ENCODE results near the gene UQCC3.
"Not testable (repeated sequence)": the region's sequence is repeated elsewhere in the genome, so short reads cannot be mapped to it uniquely, and the experiment has no call there.

GRCh38 chr11:62675415-62675814 lies 3.9 kb downstream of the UQCC3 start:
- not testable (repeated sequence) for TF ChIP-seq CTCF, POLR2A (IDR thresholded peaks at IDR 0.05)

Measured in testis (tissue), 2 donors.